Nucleus accumbens (tissue), 56 donors: ENCODE data around the gene GPN3.
A peak's percentile ranks its signal among the peaks of the same experiment; 100 is the strongest.
"Not testable (repeated sequence)": the region's sequence is repeated elsewhere in the genome, so short reads cannot be mapped to it uniquely, and the experiment has no call there.

Experiments
- DNase-seq, 56 donors: peaks; one replicate each; lab custom pipeline; 2025; lab: John Stamatoyannopoulos, UW

Gene GPN3

GRCh38 chr12:110449799-110450497 lies 18.1 kb downstream of the GPN3 start, which contains the start of gene ARPC3:
TSS of gene ARPC3 (minus strand) at chr12:110450337. CDS start at chr12:110450260, 77 bp downstream.
- DNase-seq: peak; percentile 21 to 96 (median 89)

GRCh38 chr12:110444455-110444854 lies 23.6 kb downstream of the GPN3 start:
- DNase-seq: no peak

GRCh38 chr12:110436231-110436630 lies 31.8 kb downstream of the GPN3 start:
- DNase-seq: no peak

- no peak for DNase-seq
Observed at GRCh38 chr12:110431957-110432587, 36.0 kb downstream of the GPN3 start.

GRCh38 chr12:110429676-110430075 lies 38.4 kb downstream of the GPN3 start:
- not testable (repeated sequence) for DNase-seq

- no peak for DNase-seq
Observed at GRCh38 chr12:110426406-110426805, 41.7 kb downstream of the GPN3 start.

GRCh38 chr12:110424237-110424636 lies 43.8 kb downstream of the GPN3 start:
- DNase-seq: no peak

- DNase-seq: no peak
Observed at GRCh38 chr12:110421701-110422100, 46.4 kb downstream of the GPN3 start.

GRCh38 chr12:110421159-110421661 lies 46.8 kb downstream of the GPN3 start:
- DNase-seq: no peak

GRCh38 chr12:110420644-110421043 lies 47.4 kb downstream of the GPN3 start:
- DNase-seq: not testable (repeated sequence)

GRCh38 chr12:110417113-110417512 lies 50.9 kb downstream of the GPN3 start:
- DNase-seq: not testable (repeated sequence)

GRCh38 chr12:110410086-110410485 lies 58.0 kb downstream of the GPN3 start:
- DNase-seq: not testable (repeated sequence)

GRCh38 chr12:110405126-110405662 lies 62.9 kb downstream of the GPN3 start:
- DNase-seq: not testable (repeated sequence)

GRCh38 chr12:110403976-110404682 lies 63.9 kb downstream of the GPN3 start:
- peak in 51 of 56 donors; percentile 8 to 82 (median 46) for DNase-seq

- peak; percentile 33 to 95 (median 83) for DNase-seq
Observed at GRCh38 chr12:110403146-110403975, 64.7 kb downstream of the GPN3 start, which contains the start of gene ANAPC7. TSS of gene ANAPC7 (minus strand) at chr12:110403708. CDS start at chr12:110403627, 81 bp downstream.
